PC-9 (cell line): ENCODE data around the gene SPPL3. TPM values are rescaled to one million over a fixed set of nuclear protein-coding genes. Genes with fewer than 3 reads are reported as not detected.

ENCODE experiments used
- BruUV-seq: library from RNA; stranded (reverse); fragments of 400-500 nt; replicated peaks from 2 replicates; lab custom pipeline; 2021; lab: Mats Ljungman, UMichigan
- CTCF ChIA-PET: fragments of 300-600 bp; sonication (Branson Sonifier 250); formaldehyde crosslinking; loops from one replicate; lab custom pipeline; 2022; ENCODE audit warnings: antibody characterized with exemption; lab: Charles Lee
- POLR2A ChIA-PET: fragments of 300-600 bp; sonication (Branson Sonifier 250); formaldehyde crosslinking; loops from one replicate; lab custom pipeline; 2022; ENCODE audit warnings: antibody characterized with exemption; ENCODE audit not compliant: unreplicated experiment; lab: Charles Lee
- DNase-seq, 2 experiments: peaks; one replicate each; pipeline versions ENCODE4 v3.0.0 to v3.0.0-alpha.2; 2015 to 2022; ENCODE audit warnings: mixed read lengths in 1 of 2
- H2AFZ ChIP-seq: fragments of 200-600 bp; sonication (generic); 2 replicates; pipeline ENCODE4 v1.8.1; 2017; ENCODE audit warnings: antibody characterized with exemption
- H3F3A ChIP-seq: fragments of 200-600 bp; sonication (generic); 2 replicates; pipeline ENCODE4 v1.8.1; 2017; ENCODE audit warnings: antibody characterized with exemption, mild to moderate bottlenecking, low read depth; ENCODE audit not compliant: insufficient read depth
- H3K27ac ChIP-seq: fragments of 200-600 bp; sonication (generic); 2 replicates; pipeline ENCODE4 v1.6.1; 2016; ENCODE audit warnings: mixed run types
- H3K27me3 ChIP-seq: fragments of 200-600 bp; sonication (generic); 2 replicates; pipeline ENCODE4 v1.6.1; 2016; ENCODE audit warnings: low read depth, mixed run types; ENCODE audit not compliant: insufficient read depth
- H3K36me3 ChIP-seq: fragments of 200-600 bp; sonication (generic); 2 replicates; pipeline ENCODE4 v1.6.1; 2016; ENCODE audit warnings: low read depth, mixed run types
- H3K4me1 ChIP-seq: fragments of 200-600 bp; sonication (generic); replicated peaks from 2 replicates; pipeline ENCODE4 v1.6.1; 2016; ENCODE audit warnings: mixed run types; ENCODE audit not compliant: insufficient read depth
- H3K4me2 ChIP-seq: fragments of 200-600 bp; sonication (generic); 2 replicates; pipeline ENCODE4 v1.6.1; 2017; ENCODE audit warnings: mixed run types
- H3K4me3 ChIP-seq: fragments of 200-600 bp; sonication (generic); 2 replicates; pipeline ENCODE4 v1.6.1; 2016; ENCODE audit warnings: mixed run types
- H3K79me2 ChIP-seq: fragments of 200-600 bp; sonication (generic); 2 replicates; pipeline ENCODE4 v1.6.1; 2017; ENCODE audit warnings: low read depth, mixed run types
- H3K9me2 ChIP-seq: fragments of 200-600 bp; sonication (generic); 2 replicates; pipeline ENCODE4 v1.8.1; 2017; ENCODE audit warnings: mild to moderate bottlenecking; ENCODE audit not compliant: insufficient read depth
- H3K9me3 ChIP-seq: fragments of 200-600 bp; sonication (generic); 2 replicates; pipeline ENCODE4 v1.8.1; 2016; ENCODE audit warnings: low read depth; ENCODE audit not compliant: insufficient read depth
- H4K20me1 ChIP-seq: fragments of 200-600 bp; sonication (generic); 2 replicates; pipeline ENCODE4 v1.8.1; 2017; ENCODE audit not compliant: insufficient read depth
- CTCF ChIP-seq: fragments of 200-600 bp; sonication (generic); conservative IDR thresholded peaks from 2 replicates; pipeline ENCODE4 v1.6.1; 2017; ENCODE audit warnings: mixed run types, antibody characterized with exemption, mild to moderate bottlenecking, moderate library complexity
- EZH2 ChIP-seq: fragments of 200-600 bp; sonication (generic); IDR thresholded peaks from 2 replicates; pipeline ENCODE4 v1.8.0; 2017; ENCODE audit warnings: antibody characterized with exemption, low read depth
- intact Hi-C: fragments of 100-400 bp; cut with micrococcal nuclease; formaldehyde crosslinking; loops from one replicate; pipeline ENCODE4 v1.10.0; 2022; ENCODE audit not compliant: unreplicated experiment
- total RNA-seq: library from RNA; stranded (reverse); gene quantifications from 2 replicates; pipeline ENCODE4 v1.2.3, GENCODE V29; 2021

The SPPL3 gene
- total RNA-seq, 1 experiment from 2014 or later = 44.7 TPM

- no peak overlapping the region for H3K4me2 ChIP-seq
- no peaks in the 10 kb centered on the region for H3K9me2 ChIP-seq
- no peaks in the 10 kb centered on the region for H3K9me3 ChIP-seq
- H3K79me2 ChIP-seq = no peaks in the 10 kb centered on the region
- ChIA-PET CTCF (interaction anchor here (0.6 to 0.9 kb wide), 2 partner anchors 9 to 133 kb away, joined by 3 read pairs; no protein-coding TSS in a partner anchor), POLR2A (no interaction called here)
- no peak for DNase-seq
- H2AFZ ChIP-seq = no peak overlapping the region
- H3F3A ChIP-seq = peaks cover 11% of the 10 kb centered on the region; the same call in 1 of the 2 replicates
- peaks cover 11% of the 10 kb centered on the region; the same call in 1 of the 2 replicates for H3K36me3 ChIP-seq
- intact Hi-C loops = no loop called here
- H4K20me1 ChIP-seq = no peaks in the 10 kb centered on the region
- H3K27me3 ChIP-seq = no peaks in the 10 kb centered on the region
- H3K4me3 ChIP-seq = no peak overlapping the region
- no TSS peak for BruUV-seq
- no peaks in the 10 kb centered on the region; the same call in 1 of the 2 replicates for H3K4me1 ChIP-seq
- TF ChIP-seq EZH2 = no peak
- no peak for TF ChIP-seq CTCF
- no peak overlapping the region for H3K27ac ChIP-seq
Observed at GRCh38 chr12:120720234-120720986, 183.7 kb downstream of the SPPL3 start.

- no peak overlapping the region for H3K4me3 ChIP-seq
- H3K79me2 ChIP-seq = no peaks in the 10 kb centered on the region
- DNase-seq = no peak
- no peaks in the 10 kb centered on the region for H3K9me3 ChIP-seq
- no peaks in the 10 kb centered on the region for H3K9me2 ChIP-seq
- TF ChIP-seq CTCF = no peak
- TF ChIP-seq EZH2 = no peak
- H3K4me2 ChIP-seq = no peak overlapping the region
- peaks cover 11% of the 10 kb centered on the region; the same call in 1 of the 2 replicates for H3K36me3 ChIP-seq
- H3F3A ChIP-seq = peaks cover 5% of the 10 kb centered on the region; the same call in 1 of the 2 replicates
- CTCF ChIA-PET = interaction anchor here (0.6 kb wide), 1 partner anchor 133 kb away, joined by 3 read pairs; no protein-coding TSS in a partner anchor
- POLR2A ChIA-PET = no interaction called here
- intact Hi-C loops = no loop called here
- no peaks in the 10 kb centered on the region for H4K20me1 ChIP-seq
- H3K27ac ChIP-seq = no peak overlapping the region
- H3K27me3 ChIP-seq = no peaks in the 10 kb centered on the region
- no TSS peak for BruUV-seq
- H2AFZ ChIP-seq = no peak overlapping the region
- no peaks in the 10 kb centered on the region for H3K4me1 ChIP-seq
Observed at GRCh38 chr12:120719496-120720233, 184.5 kb downstream of the SPPL3 start.

GRCh38 chr12:120719072-120719471, 185.1 kb downstream of the SPPL3 start:
- no peak for DNase-seq
- ChIA-PET POLR2A (no interaction called here), CTCF (no interaction called here)
- Histone ChIP-seq H2AFZ (no peak overlapping the region), H4K20me1 (no peaks in the 10 kb centered on the region), H3K9me3 (no peaks in the 10 kb centered on the region), H3F3A (no peaks in the 10 kb centered on the region; the same call in 1 of the 2 replicates), H3K4me2 (no peak overlapping the region), H3K4me1 (no peaks in the 10 kb centered on the region), H3K27ac (no peak overlapping the region), H3K4me3 (no peak overlapping the region), H3K36me3 (peaks cover 11% of the 10 kb centered on the region; the same call in 1 of the 2 replicates), H3K9me2 (no peaks in the 10 kb centered on the region), H3K79me2 (no peaks in the 10 kb centered on the region), H3K27me3 (no peaks in the 10 kb centered on the region)
- TF ChIP-seq CTCF (no peak), EZH2 (no peak)
- BruUV-seq = no TSS peak
- intact Hi-C loops = no loop called here
